Ramos (cell line): ENCODE measurements around the gene LRRC8B.
"Not testable (repeated sequence)": the region's sequence is repeated elsewhere in the genome, so short reads cannot be mapped to it uniquely, and the experiment has no call there.

Experiments used
- in situ Hi-C: fragments of 300-500 bp; cut with MboI; formaldehyde crosslinking; loops from one replicate; pipeline ENCODE4 v1.14.3; 2022; ENCODE audit warnings: low sequenced_read_pairs; ENCODE audit not compliant: unreplicated experiment

The LRRC8B gene

DNA sequence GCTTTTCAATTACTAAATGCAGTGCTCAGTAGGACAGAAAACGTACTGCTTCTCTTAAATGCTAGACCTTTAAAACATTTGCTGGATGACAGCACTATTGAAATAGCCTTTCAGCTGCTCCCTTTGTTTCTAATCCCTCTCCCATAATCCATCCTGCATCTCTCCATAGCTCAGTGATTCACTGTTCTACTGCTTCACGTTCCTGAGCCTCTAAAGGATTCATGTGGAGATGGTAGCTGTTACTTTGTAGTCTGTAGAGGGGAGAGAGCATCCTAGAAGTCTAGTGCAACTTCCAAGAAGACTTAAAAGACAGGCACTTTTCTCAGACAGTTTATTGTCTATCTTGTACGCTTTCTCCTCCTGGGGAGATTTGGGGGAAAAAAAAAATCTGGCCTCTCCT is 51.4 kb downstream of the LRRC8B start:
- in situ Hi-C loops: no loop called here

- in situ Hi-C loops: no loop called here
Observed at GRCh38 chr1:89578151-89578550, 53.5 kb downstream of the LRRC8B start.

- in situ Hi-C loops: no loop called here
Observed at GRCh38 chr1:89578946-89579684, 54.5 kb downstream of the LRRC8B start.

- in situ Hi-C loops: no loop called here
Observed at GRCh38 chr1:89580036-89580435, 55.4 kb downstream of the LRRC8B start.

GRCh38 chr1:89581859-89582258 is 57.2 kb downstream of the LRRC8B start:
- in situ Hi-C loops: no loop called here

DNA sequence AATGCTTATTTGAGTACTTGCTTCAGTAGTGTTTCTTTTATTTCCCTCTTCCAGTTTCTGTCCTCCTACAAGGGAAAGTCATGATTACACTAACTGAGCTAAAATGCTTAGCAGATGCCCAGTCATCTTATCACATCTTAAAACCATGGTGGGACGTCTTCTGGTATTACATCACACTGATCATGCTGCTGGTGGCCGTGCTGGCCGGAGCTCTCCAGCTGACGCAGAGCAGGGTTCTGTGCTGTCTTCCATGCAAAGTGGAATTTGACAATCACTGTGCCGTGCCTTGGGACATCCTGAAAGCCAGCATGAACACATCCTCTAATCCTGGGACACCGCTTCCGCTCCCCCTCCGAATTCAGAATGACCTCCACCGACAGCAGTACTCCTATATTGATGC is 57.9 kb downstream of the LRRC8B start:
- in situ Hi-C loops: no loop called here

DNA sequence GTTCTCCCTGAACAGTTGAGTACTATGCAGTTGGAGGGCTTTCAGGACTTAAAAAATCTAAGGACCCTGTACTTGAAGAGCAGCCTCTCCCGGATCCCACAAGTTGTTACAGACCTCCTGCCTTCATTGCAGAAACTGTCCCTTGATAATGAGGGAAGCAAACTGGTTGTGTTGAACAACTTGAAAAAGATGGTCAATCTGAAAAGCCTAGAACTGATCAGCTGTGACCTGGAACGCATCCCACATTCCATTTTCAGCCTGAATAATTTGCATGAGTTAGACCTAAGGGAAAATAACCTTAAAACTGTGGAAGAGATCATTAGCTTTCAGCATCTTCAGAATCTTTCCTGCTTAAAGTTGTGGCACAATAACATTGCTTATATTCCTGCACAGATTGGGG is 59.6 kb downstream of the LRRC8B start:
- in situ Hi-C loops: no loop called here

GRCh38 chr1:89584781-89585180 is 60.2 kb downstream of the LRRC8B start:
- in situ Hi-C loops: no loop called here

- in situ Hi-C loops: no loop called here
Observed at GRCh38 chr1:89587729-89588161, 63.1 kb downstream of the LRRC8B start.

GRCh38 chr1:89588480-89588879 is 63.9 kb downstream of the LRRC8B start:
- in situ Hi-C loops: no loop called here

- in situ Hi-C loops: no loop called here
Observed at GRCh38 chr1:89589515-89589914, 64.9 kb downstream of the LRRC8B start.

- in situ Hi-C loops: no loop called here
Observed at GRCh38 chr1:89590341-89591080, 65.9 kb downstream of the LRRC8B start.

DNA sequence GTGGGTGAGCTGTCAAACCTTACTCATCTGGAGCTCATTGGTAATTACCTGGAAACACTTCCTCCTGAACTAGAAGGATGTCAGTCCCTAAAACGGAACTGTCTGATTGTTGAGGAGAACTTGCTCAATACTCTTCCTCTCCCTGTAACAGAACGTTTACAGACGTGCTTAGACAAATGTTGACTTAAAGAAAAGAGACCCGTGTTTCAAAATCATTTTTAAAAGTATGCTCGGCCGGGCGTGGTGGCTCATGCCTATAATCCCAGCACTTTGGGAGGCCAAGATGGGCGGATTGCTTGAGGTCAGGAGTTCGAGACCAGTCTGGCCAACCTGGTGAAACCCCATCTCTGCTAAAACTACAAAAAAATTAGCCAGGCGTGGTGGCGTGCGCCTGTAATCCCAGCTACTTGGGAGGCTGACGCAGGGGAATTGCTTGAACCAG is 68.3 kb downstream of the LRRC8B start:
- in situ Hi-C loops: not testable (repeated sequence)

- in situ Hi-C loops: no loop called here
Observed at GRCh38 chr1:89594096-89594740, 69.6 kb downstream of the LRRC8B start.

DNA sequence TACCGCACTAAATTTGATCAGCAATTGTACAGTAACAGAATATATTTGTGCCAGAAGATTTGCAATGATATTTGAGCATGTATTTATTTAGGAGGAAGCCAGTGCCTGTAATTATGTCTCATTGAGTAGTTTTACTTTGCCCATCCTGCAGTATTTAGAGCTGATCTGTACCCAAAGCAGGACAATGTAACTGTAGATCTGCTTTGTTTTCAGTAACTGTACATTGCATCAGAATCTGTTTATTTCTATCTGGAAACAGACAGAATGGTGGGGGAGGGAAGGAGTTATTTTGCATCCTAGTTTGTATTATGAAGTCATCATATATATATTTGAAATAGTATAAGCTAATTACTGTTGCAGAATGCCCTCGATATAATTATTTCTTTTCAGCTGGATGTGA is 72.1 kb downstream of the LRRC8B start:
- in situ Hi-C loops: no loop called here

DNA sequence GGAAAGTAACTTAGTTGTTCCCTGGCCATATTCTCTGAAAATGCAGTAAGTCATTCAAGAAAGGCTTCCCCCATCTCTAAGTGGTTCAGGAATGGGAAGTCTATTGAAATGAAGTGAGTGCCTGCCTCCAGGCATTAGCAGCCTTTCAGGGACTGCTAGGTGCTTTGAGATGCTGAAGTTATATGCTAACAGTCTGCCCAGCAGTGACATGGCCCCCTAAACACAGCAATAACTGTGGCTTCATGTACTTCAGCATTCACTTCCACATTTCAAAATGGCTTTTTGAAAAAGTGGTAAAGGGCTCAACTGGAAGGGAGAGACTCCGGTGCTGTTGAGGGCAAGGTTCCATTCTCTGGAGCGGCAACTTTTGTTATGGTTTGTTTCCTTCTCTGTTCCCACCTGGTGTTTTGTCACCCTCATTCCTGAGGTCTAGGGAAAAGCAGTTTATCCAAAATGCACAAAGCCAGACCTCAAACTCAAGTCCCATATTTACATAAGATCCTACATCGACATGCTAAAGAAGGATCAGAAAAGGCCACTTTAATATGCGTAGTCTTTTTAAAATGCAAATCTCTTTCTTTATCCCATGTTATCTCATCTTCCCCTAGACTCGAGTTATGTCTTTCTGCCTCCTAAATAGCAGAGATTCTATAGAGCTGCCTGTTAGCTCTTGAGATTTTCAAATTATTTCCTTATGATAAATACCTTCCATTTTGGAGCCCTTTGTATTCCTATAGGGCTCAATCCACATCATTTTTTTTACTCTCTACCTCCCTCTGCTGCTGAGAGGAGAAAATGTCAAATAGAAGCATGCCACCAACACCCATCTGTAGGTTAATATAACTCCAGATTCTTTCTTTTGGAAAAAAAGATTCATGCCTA is 74.1 kb downstream of the LRRC8B start:
- in situ Hi-C loops: no loop called here

GRCh38 chr1:89599332-89599630 is 74.7 kb downstream of the LRRC8B start:
- in situ Hi-C loops: no loop called here

- in situ Hi-C loops: loop anchor here (5.0 kb wide), 1 partner anchor 123 kb away; no protein-coding TSS in a partner anchor
Observed at GRCh38 chr1:89600451-89601224, 76.0 kb downstream of the LRRC8B start.

- in situ Hi-C loops: loop anchor here (5.0 kb wide), 1 partner anchor 126 kb away; no protein-coding TSS in a partner anchor
Observed at GRCh38 chr1:89602871-89603404, 78.3 kb downstream of the LRRC8B start.
